Right kidney (tissue), 1 donor: Measurements from ENCODE around the gene NAV2.
A peak's percentile ranks its signal among the peaks of the same experiment; 100 is the strongest.

Source experiments
- DNase-seq: peaks from one replicate; pipeline ENCODE4 v3.0.0-alpha.2; 2016

The NAV2 gene

GRCh38 chr11:19686234-19686633 lies 26.4 kb upstream of the NAV2 start:
- DNase-seq: no peak

- no peak for DNase-seq
Measured at GRCh38 chr11:19687392-19687791, 25.2 kb upstream of the NAV2 start.

GRCh38 chr11:19689281-19690000 lies 23.2 kb upstream of the NAV2 start:
- no peak for DNase-seq

GRCh38 chr11:19690885-19691284 lies 21.8 kb upstream of the NAV2 start:
- DNase-seq: no peak

- DNase-seq: no peak
Measured at GRCh38 chr11:19691815-19692500, 20.7 kb upstream of the NAV2 start.

- DNase-seq: no peak
Measured at GRCh38 chr11:19693146-19693545, 19.5 kb upstream of the NAV2 start.

GRCh38 chr11:19694796-19695345 lies 17.8 kb upstream of the NAV2 start:
- no peak for DNase-seq

GRCh38 chr11:19696073-19696472 lies 16.6 kb upstream of the NAV2 start:
- no peak for DNase-seq

- DNase-seq: no peak
Measured at GRCh38 chr11:19696904-19697303, 15.7 kb upstream of the NAV2 start.

- DNase-seq: no peak
Measured at GRCh38 chr11:19697721-19698121, 14.9 kb upstream of the NAV2 start.

GRCh38 chr11:19698493-19699292 lies 13.9 kb upstream of the NAV2 start:
- DNase-seq: no peak

GRCh38 chr11:19701421-19701820 lies 11.2 kb upstream of the NAV2 start:
- no peak for DNase-seq

GRCh38 chr11:19702620-19703019 lies 10.0 kb upstream of the NAV2 start:
- no peak for DNase-seq

- DNase-seq: no peak
Measured at GRCh38 chr11:19703211-19703610, 9.4 kb upstream of the NAV2 start.

GRCh38 chr11:19704213-19704612 lies 8.4 kb upstream of the NAV2 start:
- no peak for DNase-seq

- DNase-seq: no peak
Measured at GRCh38 chr11:19705936-19706335, 6.7 kb upstream of the NAV2 start.

- no peak for DNase-seq
Measured at GRCh38 chr11:19711911-19712280, 741 bp upstream of the NAV2 start.

- peak; percentile 68 for DNase-seq
Measured at GRCh38 chr11:19713196-19714021, 772 bp downstream of the NAV2 start.

GRCh38 chr11:19714022-19714386 lies 1.4 kb downstream of the NAV2 start:
- no peak for DNase-seq

- peak; percentile 36 for DNase-seq
Measured at GRCh38 chr11:19714387-19715363, 2.0 kb downstream of the NAV2 start.

- no peak for DNase-seq
Measured at GRCh38 chr11:19715373-19715772, 2.7 kb downstream of the NAV2 start.
